GM12874 (cell line): Measurements from ENCODE around the gene COL5A1.

ENCODE experiments used
- CTCF ChIP-seq: IDR thresholded peaks from 2 replicates; pipeline ENCODE4 v1.5.1; 2011; ENCODE audit warnings: low read depth, mild to moderate bottlenecking, control low read depth, low read length, moderate library complexity; ENCODE audit not compliant: insufficient read depth

The COL5A1 gene

GRCh38 chr9:134691695-134692572 is 50.3 kb downstream of the COL5A1 start:
- TF ChIP-seq CTCF: no peak

- no peak for TF ChIP-seq CTCF
Measured at GRCh38 chr9:134692573-134692860, 50.9 kb downstream of the COL5A1 start.

DNA sequence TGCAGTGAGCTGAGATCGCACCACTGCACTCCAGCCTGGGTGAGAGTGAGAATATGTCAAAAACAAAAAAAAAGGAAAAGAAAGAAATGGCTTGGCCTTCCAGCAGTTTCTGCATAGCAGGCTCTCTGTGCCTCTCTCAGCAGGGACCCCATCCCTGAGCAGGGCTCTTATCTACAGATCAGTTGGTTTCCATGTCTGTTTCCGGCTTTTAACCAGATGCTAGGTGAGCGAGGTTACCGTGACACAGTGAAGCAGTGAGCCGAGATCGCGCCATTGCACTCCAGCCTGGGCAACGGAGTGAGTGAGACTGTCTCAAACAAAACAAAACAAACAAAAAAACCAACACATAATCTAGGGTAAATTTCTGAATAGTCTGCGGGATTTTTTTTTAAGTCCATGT is 51.4 kb downstream of the COL5A1 start:
- no peak for TF ChIP-seq CTCF

DNA sequence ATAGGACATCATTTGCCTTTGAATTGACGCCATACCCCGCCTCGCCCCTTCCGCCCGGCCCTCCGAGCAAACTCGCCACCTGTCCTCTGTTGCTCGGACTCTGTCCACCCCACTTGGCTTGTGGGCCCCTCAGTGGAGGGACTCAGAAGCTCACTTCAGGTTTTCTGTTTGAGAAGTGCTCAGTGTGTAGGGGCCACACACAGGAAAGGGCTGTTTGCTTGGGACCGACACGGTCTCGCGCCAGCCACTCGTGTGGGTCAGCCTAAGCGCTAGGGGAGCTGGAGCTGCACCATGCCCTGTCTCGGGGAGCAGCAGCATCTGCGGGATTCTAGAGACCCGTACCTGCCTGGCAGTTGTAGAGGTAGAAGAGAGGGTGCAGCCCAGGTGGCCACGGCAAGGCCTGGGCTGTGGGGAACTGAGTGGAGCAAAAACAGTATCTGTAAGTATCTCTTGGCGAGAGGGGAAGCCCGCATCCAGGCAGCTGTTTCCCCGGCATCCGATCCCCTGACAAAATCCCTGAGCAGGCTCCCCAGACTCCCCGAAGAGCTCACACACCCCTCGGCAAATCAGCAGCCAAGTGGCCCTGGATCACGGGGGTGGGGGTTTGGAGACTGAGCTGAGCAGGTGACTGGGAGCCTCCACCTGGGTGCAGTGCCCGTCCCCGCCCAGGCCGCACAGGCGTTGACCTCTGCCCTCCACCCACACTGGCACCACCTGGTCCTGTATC is 52.2 kb downstream of the COL5A1 start:
- TF ChIP-seq CTCF: no peak

GRCh38 chr9:134694368-134694665 is 52.7 kb downstream of the COL5A1 start:
- TF ChIP-seq CTCF: no peak

GRCh38 chr9:134694714-134695113 is 53.1 kb downstream of the COL5A1 start:
- no peak for TF ChIP-seq CTCF

DNA sequence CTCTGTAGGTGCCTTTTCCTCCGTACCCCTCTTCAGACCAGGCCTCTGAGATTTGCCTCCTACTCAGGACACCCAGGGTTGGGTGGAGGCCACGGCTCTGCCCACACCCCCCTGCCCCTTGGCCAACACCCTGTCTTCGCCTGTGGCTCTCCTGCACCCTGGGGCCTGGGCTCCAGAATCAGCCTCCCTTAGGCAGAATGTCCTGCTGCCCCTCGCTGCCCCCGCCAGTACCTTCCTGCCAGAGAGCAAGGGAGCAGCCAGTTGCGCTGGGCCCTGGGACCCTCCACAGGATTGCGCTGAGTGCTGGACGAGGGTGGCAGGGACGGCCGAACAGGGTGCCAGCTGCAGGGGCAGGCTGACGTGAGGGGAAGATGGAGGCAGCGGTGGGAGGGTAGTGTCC is 53.5 kb downstream of the COL5A1 start:
- no peak for TF ChIP-seq CTCF
